ENCODE measurements around the gene PLD2. TPM values are rescaled to one million over a fixed set of nuclear protein-coding genes. Genes with fewer than 3 reads are reported as not detected.

PLD2 gene
- total and polyA plus RNA-seq, 8 donors: 11.7 to 26.1 (median 17.9) TPM

- ATAC-seq: no peak
- Histone ChIP-seq H3K36me3 (no peaks in the 10 kb centered on the region), H3K27ac (no peak overlapping the region), H3K9me3 (no peaks in the 10 kb centered on the region), H3K27me3 (no peaks in the 10 kb centered on the region), H3K4me1 (peaks cover 0 to 7% (median 5%) of the 10 kb centered on the region in 3 donors), H3K4me3 (no peak overlapping the region)
- FAIRE-seq: no peak
- intact Hi-C loops (cut with DNase I): no loop called here
- 78 to 79% methylated on average over 7 of the region's 7 CpGs for WGBS, 2 donors
- no peak for TF ChIP-seq CTCF (IDR thresholded peaks at IDR 0.05)
- peak in 1 of 6 donors; percentile 5 for DNase-seq
Observed at GRCh38 chr17:4812690-4813089, 5.7 kb downstream of the PLD2 start.

GRCh38 chr17:4815043-4815675 is 8.2 kb downstream of the PLD2 start:
- no peak for TF ChIP-seq CTCF (IDR thresholded peaks at IDR 0.05)
- Histone ChIP-seq H3K9me3 (no peaks in the 10 kb centered on the region), H3K36me3 (no peaks in the 10 kb centered on the region), H3K27ac (no peak overlapping the region), H3K27me3 (no peaks in the 10 kb centered on the region), H3K4me3 (no peak overlapping the region), H3K4me1 (no peaks in the 10 kb centered on the region)
- intact Hi-C loops (cut with DNase I): no loop called here
- WGBS, 2 donors: 86 to 87% methylated on average over 7 of the region's 7 CpGs
- ATAC-seq: no peak
- DNase-seq: no peak
- FAIRE-seq: no peak

GRCh38 chr17:4816826-4817225 is 9.9 kb downstream of the PLD2 start:
- TF ChIP-seq CTCF (IDR thresholded peaks at IDR 0.05): no peak
- WGBS, 2 donors: 84 to 87% methylated on average over 13 of the region's 13 CpGs
- ATAC-seq (no peak), FAIRE-seq (no peak), DNase-seq (no peak)
- no peak overlapping the region for H3K4me3 ChIP-seq
- H3K27ac ChIP-seq: no peak overlapping the region
- no peaks in the 10 kb centered on the region for H3K4me1 ChIP-seq
- H3K36me3 ChIP-seq: no peaks in the 10 kb centered on the region
- H3K27me3 ChIP-seq: no peaks in the 10 kb centered on the region
- intact Hi-C loops (cut with DNase I): no loop called here
- no peaks in the 10 kb centered on the region for H3K9me3 ChIP-seq

DNA sequence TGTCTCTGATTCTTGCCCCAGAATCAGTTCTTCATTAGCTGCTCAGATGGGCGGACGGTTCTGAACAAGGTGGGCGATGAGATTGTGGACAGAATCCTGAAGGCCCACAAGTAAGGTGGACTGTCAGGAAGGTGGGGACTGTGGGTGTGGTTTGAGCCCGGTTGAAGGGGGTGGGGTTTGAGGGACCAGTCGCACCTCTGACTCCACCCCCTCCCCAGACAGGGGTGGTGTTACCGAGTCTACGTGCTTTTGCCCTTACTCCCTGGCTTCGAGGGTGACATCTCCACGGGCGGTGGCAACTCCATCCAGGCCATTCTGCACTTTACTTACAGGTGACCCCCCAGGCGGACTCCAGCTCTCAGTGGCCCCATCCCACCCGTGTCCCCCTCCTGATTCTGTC is 11.3 kb downstream of the PLD2 start:
- Histone ChIP-seq H3K36me3 (no peaks in the 10 kb centered on the region), H3K27ac (no peak overlapping the region), H3K4me1 (no peaks in the 10 kb centered on the region), H3K4me3 (no peak overlapping the region), H3K9me3 (no peaks in the 10 kb centered on the region), H3K27me3 (no peaks in the 10 kb centered on the region)
- no peak for DNase-seq
- FAIRE-seq: no peak
- TF ChIP-seq CTCF (IDR thresholded peaks at IDR 0.05): no peak
- no peak for ATAC-seq
- intact Hi-C loops (cut with DNase I): no loop called here
- WGBS, 2 donors: 75 to 78% methylated on average over 12 of the region's 12 CpGs

DNA sequence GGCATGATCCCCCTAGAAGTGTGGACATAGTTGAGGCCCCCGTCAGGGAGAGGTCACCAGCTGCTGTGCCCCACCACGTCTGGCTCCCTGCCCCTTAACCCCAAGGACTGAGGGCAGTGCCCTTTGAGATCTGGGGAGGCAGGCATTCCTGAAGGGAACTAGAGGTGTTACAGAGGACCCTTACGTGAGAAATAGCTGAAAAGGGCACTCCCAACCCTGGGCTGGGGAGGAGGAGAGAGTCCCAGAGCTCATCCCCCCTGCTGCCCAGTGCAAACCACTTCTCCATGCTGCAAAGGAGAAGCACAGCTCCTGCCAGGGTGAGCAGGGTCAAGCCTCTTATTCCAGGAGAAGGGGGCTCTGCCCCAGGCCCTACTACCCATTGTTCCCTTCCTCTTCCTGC is 15.9 kb downstream of the PLD2 start:
- no peak overlapping the region for H3K4me3 ChIP-seq
- H3K36me3 ChIP-seq: no peaks in the 10 kb centered on the region
- DNase-seq (no peak), ATAC-seq (no peak), FAIRE-seq (no peak)
- H3K27me3 ChIP-seq: no peaks in the 10 kb centered on the region
- WGBS, 2 donors: 79 to 89% methylated on average over 3 of the region's 3 CpGs
- intact Hi-C loops (cut with DNase I): no loop called here
- no peaks in the 10 kb centered on the region for H3K9me3 ChIP-seq
- no peak for TF ChIP-seq CTCF (IDR thresholded peaks at IDR 0.05)
- H3K27ac ChIP-seq: no peak overlapping the region
- H3K4me1 ChIP-seq: no peaks in the 10 kb centered on the region

Data from pancreas (tissue), 10 donors.